Activated CD4-positive, alpha-beta memory T cell treated with anti-CD3 and anti-CD28 coated beads, Interleukin-2, amount 10 ng/mL, durations not matched to agents 7 days and 5 days (primary cell): ENCODE results near the gene RHOV. TPM values are rescaled to one million over a fixed set of nuclear protein-coding genes. Genes with fewer than 3 reads are reported as not detected.

Experiments
- CTCF ChIA-PET: fragments of 350-600 bp; sonication (Branson Sonifier 250); formaldehyde crosslinking; loops from one replicate; lab custom pipeline; 2021; ENCODE audit warnings: antibody characterized with exemption, inconsistent platforms; lab: Charles Lee
- POLR2A ChIA-PET: fragments of 350-600 bp; sonication (Branson Sonifier 250); formaldehyde crosslinking; loops from one replicate; lab custom pipeline; 2021; ENCODE audit warnings: antibody characterized with exemption; lab: Charles Lee
- DNase-seq: peaks from one replicate; pipeline ENCODE4 v3.0.0-alpha.2; 2020
- H3K27ac Mint-ChIP-seq: one replicate; pipeline ENCODE4 v1.8.0; 2021; ENCODE audit warnings: mild to moderate bottlenecking, mixed read lengths
- H3K27me3 Mint-ChIP-seq: one replicate; pipeline ENCODE4 v1.8.0; 2021; ENCODE audit warnings: mixed read lengths
- H3K36me3 Mint-ChIP-seq: one replicate; pipeline ENCODE4 v1.8.0; 2021; ENCODE audit warnings: low read depth, mixed read lengths
- H3K4me1 Mint-ChIP-seq: one replicate; pipeline ENCODE4 v1.8.0; 2021; ENCODE audit warnings: mixed read lengths
- H3K4me3 Mint-ChIP-seq: one replicate; pipeline ENCODE4 v1.8.0; 2021; ENCODE audit warnings: mild to moderate bottlenecking, mixed read lengths
- H3K9me3 Mint-ChIP-seq: one replicate; pipeline ENCODE4 v1.8.0; 2021; ENCODE audit warnings: mixed read lengths
- total RNA-seq, 2 experiments: library from RNA; stranded (reverse); gene quantifications; one replicate each; pipeline ENCODE4 v1.2.3, GENCODE V29; 2021

RHOV gene
- not detected for total RNA-seq

- DNase-seq: peak; percentile 44
- no peaks in the 10 kb centered on the region for H3K36me3 Mint-ChIP-seq
- ChIA-PET CTCF (interaction anchor here (0.5 to 3.1 kb wide), 13 partner anchors 9 to 391 kb away, joined by 3 to 18 read pairs (median 3); partner anchors contain the start of genes DNAJC17, VPS18 and ZFYVE19), POLR2A (interaction anchor here (0.6 to 1.2 kb wide), 4 partner anchors 8 to 422 kb away, joined by 3 to 6 read pairs (median 4); partner anchors contain the start of gene VPS18)
- H3K9me3 Mint-ChIP-seq: no peaks in the 10 kb centered on the region
- H3K4me1 Mint-ChIP-seq: peaks cover 20% of the 10 kb centered on the region
- H3K27ac Mint-ChIP-seq: no peak within 1 kb of the TSS
- H3K4me3 Mint-ChIP-seq: peak within 1 kb of the TSS; percentile 69
- peaks cover 27% of the 10 kb centered on the region for H3K27me3 Mint-ChIP-seq
Observed at GRCh38 chr15:40873694-40874561, at the start of gene RHOV. Gene RHOV, minus strand, starts transcription at chr15:40874234. Its CDS starts 95 bp downstream, at chr15:40874139.

GRCh38 chr15:40923551-40923950 is 49.5 kb upstream of the RHOV start:
- no peaks in the 10 kb centered on the region for H3K9me3 Mint-ChIP-seq
- H3K4me3 Mint-ChIP-seq: no peak overlapping the region
- peaks cover 42% of the 10 kb centered on the region for H3K27me3 Mint-ChIP-seq
- peaks cover 17% of the 10 kb centered on the region for H3K4me1 Mint-ChIP-seq
- DNase-seq: no peak
- no peaks in the 10 kb centered on the region for H3K36me3 Mint-ChIP-seq
- CTCF ChIA-PET: interaction anchor here (1.0 to 1.7 kb wide), 6 partner anchors 15 to 98 kb away, joined by 3 to 5 read pairs (median 3); no protein-coding TSS in a partner anchor
- H3K27ac Mint-ChIP-seq: no peak overlapping the region
- POLR2A ChIA-PET: interaction anchor here (0.9 kb wide), 1 partner anchor 18 kb away, joined by 4 read pairs; no protein-coding TSS in a partner anchor

- no peak for DNase-seq
- Mint-ChIP-seq H3K9me3 (no peaks in the 10 kb centered on the region), H3K36me3 (no peaks in the 10 kb centered on the region), H3K27me3 (peaks cover 35% of the 10 kb centered on the region), H3K4me3 (no peak overlapping the region), H3K27ac (no peak overlapping the region), H3K4me1 (peaks cover 12% of the 10 kb centered on the region)
- POLR2A ChIA-PET: no interaction called here
- CTCF ChIA-PET: interaction anchor here (1.3 kb wide), 1 partner anchor 99 kb away, joined by 3 read pairs; no protein-coding TSS in a partner anchor
Observed at GRCh38 chr15:40922608-40923005, 48.6 kb upstream of the RHOV start.

GRCh38 chr15:40921949-40922607 is 48.0 kb upstream of the RHOV start:
- peaks cover 32% of the 10 kb centered on the region for H3K27me3 Mint-ChIP-seq
- CTCF ChIA-PET: interaction anchor here (2.4 kb wide), 1 partner anchor 15 kb away, joined by 9 read pairs; no protein-coding TSS in a partner anchor

GRCh38 chr15:40918799-40919392 is 44.9 kb upstream of the RHOV start:
- CTCF ChIA-PET: interaction anchor here (1.1 to 1.9 kb wide), 3 partner anchors 12 to 25 kb away, joined by 3 to 6 read pairs (median 3); partner anchors contain the start of gene VPS18
- Mint-ChIP-seq H3K4me3 (no peak overlapping the region), H3K27me3 (peaks cover 9% of the 10 kb centered on the region), H3K36me3 (no peaks in the 10 kb centered on the region), H3K27ac (no peak overlapping the region), H3K4me1 (no peaks in the 10 kb centered on the region), H3K9me3 (no peaks in the 10 kb centered on the region)
- DNase-seq: no peak
- POLR2A ChIA-PET: no interaction called here

More at GRCh38 chr15:40921949-40922607, 48.0 kb upstream of the RHOV start:
- Mint-ChIP-seq H3K9me3 (no peaks in the 10 kb centered on the region), H3K4me3 (no peak overlapping the region), H3K4me1 (peaks cover 8% of the 10 kb centered on the region), H3K27ac (no peak overlapping the region), H3K36me3 (no peaks in the 10 kb centered on the region)
- no peak for DNase-seq
- POLR2A ChIA-PET: interaction anchor here (0.9 kb wide), 1 partner anchor 10 kb away, joined by 6 read pairs; no protein-coding TSS in a partner anchor

GRCh38 chr15:40918146-40918798 is 44.2 kb upstream of the RHOV start:
- Mint-ChIP-seq H3K9me3 (no peaks in the 10 kb centered on the region), H3K27me3 (peaks cover 5% of the 10 kb centered on the region), H3K36me3 (no peaks in the 10 kb centered on the region), H3K4me1 (no peaks in the 10 kb centered on the region), H3K4me3 (no peak overlapping the region), H3K27ac (no peak overlapping the region)
- DNase-seq: no peak
- CTCF ChIA-PET: interaction anchor here (1.1 to 1.9 kb wide), 3 partner anchors 12 to 24 kb away, joined by 3 to 6 read pairs (median 3); partner anchors contain the start of gene VPS18
- POLR2A ChIA-PET: no interaction called here

GRCh38 chr15:40917585-40917984 is 43.6 kb upstream of the RHOV start:
- ChIA-PET POLR2A (no interaction called here), CTCF (interaction anchor here (0.7 to 1.9 kb wide), 3 partner anchors 22 to 24 kb away, joined by 3 to 6 read pairs (median 3); partner anchors contain the start of gene VPS18)
- DNase-seq: no peak
- Mint-ChIP-seq H3K36me3 (no peaks in the 10 kb centered on the region), H3K4me3 (no peak overlapping the region), H3K27me3 (peaks cover 5% of the 10 kb centered on the region), H3K4me1 (no peaks in the 10 kb centered on the region), H3K9me3 (no peaks in the 10 kb centered on the region), H3K27ac (no peak overlapping the region)

GRCh38 chr15:40915679-40916078 is 41.6 kb upstream of the RHOV start:
- H3K27ac Mint-ChIP-seq: no peak overlapping the region
- no peak overlapping the region for H3K4me3 Mint-ChIP-seq
- no peaks in the 10 kb centered on the region for H3K9me3 Mint-ChIP-seq
- H3K36me3 Mint-ChIP-seq: no peaks in the 10 kb centered on the region
- no peak for DNase-seq
- no peaks in the 10 kb centered on the region for H3K4me1 Mint-ChIP-seq
- peaks cover 2% of the 10 kb centered on the region for H3K27me3 Mint-ChIP-seq
- ChIA-PET CTCF (interaction anchor here (1.7 kb wide), 1 partner anchor 22 kb away, joined by 4 read pairs; the partner anchor contains the start of gene VPS18), POLR2A (no interaction called here)

GRCh38 chr15:40915116-40915661 is 41.2 kb upstream of the RHOV start:
- H3K4me3 Mint-ChIP-seq: no peak overlapping the region
- H3K4me1 Mint-ChIP-seq: no peaks in the 10 kb centered on the region
- H3K9me3 Mint-ChIP-seq: no peaks in the 10 kb centered on the region
- no peak for DNase-seq
- no peak overlapping the region for H3K27ac Mint-ChIP-seq
- ChIA-PET CTCF (interaction anchor here (1.7 kb wide), 1 partner anchor 21 kb away, joined by 4 read pairs; the partner anchor contains the start of gene VPS18), POLR2A (no interaction called here)
- H3K36me3 Mint-ChIP-seq: no peaks in the 10 kb centered on the region
- peaks cover 2% of the 10 kb centered on the region for H3K27me3 Mint-ChIP-seq

- ChIA-PET POLR2A (no interaction called here), CTCF (interaction anchor here (1.7 kb wide), 1 partner anchor 20 kb away, joined by 4 read pairs; the partner anchor contains the start of gene VPS18)
- no peak for DNase-seq
- H3K4me1 Mint-ChIP-seq: no peaks in the 10 kb centered on the region
- no peak overlapping the region for H3K27ac Mint-ChIP-seq
- H3K36me3 Mint-ChIP-seq: no peaks in the 10 kb centered on the region
- H3K9me3 Mint-ChIP-seq: no peaks in the 10 kb centered on the region
- peaks cover 2% of the 10 kb centered on the region for H3K27me3 Mint-ChIP-seq
- H3K4me3 Mint-ChIP-seq: no peak overlapping the region
Observed at GRCh38 chr15:40914486-40914885, 40.5 kb upstream of the RHOV start.

GRCh38 chr15:40914013-40914412 is 40.0 kb upstream of the RHOV start:
- H3K36me3 Mint-ChIP-seq: no peaks in the 10 kb centered on the region
- peaks cover 2% of the 10 kb centered on the region for H3K27me3 Mint-ChIP-seq
- no peak for DNase-seq
- H3K4me3 Mint-ChIP-seq: no peak overlapping the region
- H3K27ac Mint-ChIP-seq: no peak overlapping the region
- ChIA-PET CTCF (interaction anchor here (1.7 kb wide), 1 partner anchor 20 kb away, joined by 4 read pairs; the partner anchor contains the start of gene VPS18), POLR2A (no interaction called here)
- no peaks in the 10 kb centered on the region for H3K9me3 Mint-ChIP-seq
- H3K4me1 Mint-ChIP-seq: no peaks in the 10 kb centered on the region
